ENCODE results near the gene EIF3L.

- TF ChIP-seq CTCF (IDR thresholded peaks at IDR 0.05; ENCODE audit: insufficient read depth, low read length, poor library complexity, severe bottlenecking) = no peak
- TF ChIP-seq EZH2phosphoT487 (conservative IDR thresholded peaks at IDR 0.05; ENCODE audit: low read length) = no peak
These were observed 2.8 kb upstream of the EIF3L start for GRCh38 chr22:37846433-37846832.
